ENCODE data around the gene DKK3.

The DKK3 gene

DNA sequence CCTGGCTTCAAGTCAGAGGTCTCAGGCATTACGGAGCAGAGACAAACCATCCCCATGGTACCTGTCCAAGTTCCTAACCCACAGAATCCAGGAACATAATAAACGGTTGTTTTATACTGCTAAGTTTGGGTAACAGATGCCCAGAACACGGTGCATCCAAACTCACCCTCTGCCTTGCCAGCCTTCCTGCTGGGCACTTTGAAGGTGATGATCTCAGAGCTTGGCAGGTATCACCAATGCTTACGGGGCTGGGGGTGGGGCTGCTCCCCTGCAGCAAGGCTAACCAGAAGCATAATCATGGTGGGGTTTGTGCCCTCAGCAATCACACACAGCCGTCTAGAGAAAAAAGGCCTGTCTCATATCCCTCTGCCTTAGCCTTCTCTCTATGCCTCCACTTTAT, 27.1 kb downstream of the DKK3 start:
- no peak for DNase-seq

DNA sequence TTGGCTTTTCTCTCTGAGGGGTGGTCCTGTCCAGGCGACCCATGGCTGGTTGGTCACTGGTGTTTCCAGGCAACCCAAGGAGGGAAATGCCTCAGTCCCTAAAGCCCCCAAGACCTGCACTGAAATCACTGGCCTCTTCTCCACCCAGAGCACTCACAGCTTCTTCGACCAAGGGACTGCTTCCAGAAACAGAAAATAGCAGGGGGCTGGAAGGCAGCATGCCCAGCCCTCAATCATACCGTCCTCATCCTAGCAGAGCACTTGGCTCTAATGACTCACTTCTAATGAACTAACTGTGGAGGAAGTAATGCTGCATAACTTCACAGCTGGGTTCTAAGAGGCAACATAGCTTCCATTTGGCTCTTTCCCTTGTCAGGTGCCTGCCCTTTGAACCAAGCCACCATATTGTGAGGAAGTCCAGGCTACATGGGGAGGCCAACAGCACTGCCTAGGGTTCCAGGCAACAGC, 27.6 kb downstream of the DKK3 start:
- DNase-seq: no peak

DNA sequence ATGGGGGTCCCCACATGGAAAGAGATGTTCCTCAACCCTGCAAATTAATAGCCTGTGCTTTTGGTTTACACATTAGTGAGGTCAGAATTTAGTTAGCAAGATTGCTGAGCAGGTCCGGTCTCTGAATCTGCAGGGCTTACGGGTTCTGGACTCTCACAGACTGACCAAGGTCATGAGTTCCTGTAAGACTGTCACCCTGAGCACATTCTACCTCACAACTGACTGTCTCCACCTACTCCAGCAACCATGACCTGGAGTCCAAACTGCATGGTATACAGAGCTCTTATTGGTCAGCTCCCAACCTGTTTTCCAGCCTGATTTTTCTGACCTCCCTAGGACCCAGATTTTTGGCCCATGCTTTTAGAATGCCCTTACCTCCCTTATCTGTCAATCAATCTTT, 28.2 kb downstream of the DKK3 start:
- no peak for DNase-seq

DNA sequence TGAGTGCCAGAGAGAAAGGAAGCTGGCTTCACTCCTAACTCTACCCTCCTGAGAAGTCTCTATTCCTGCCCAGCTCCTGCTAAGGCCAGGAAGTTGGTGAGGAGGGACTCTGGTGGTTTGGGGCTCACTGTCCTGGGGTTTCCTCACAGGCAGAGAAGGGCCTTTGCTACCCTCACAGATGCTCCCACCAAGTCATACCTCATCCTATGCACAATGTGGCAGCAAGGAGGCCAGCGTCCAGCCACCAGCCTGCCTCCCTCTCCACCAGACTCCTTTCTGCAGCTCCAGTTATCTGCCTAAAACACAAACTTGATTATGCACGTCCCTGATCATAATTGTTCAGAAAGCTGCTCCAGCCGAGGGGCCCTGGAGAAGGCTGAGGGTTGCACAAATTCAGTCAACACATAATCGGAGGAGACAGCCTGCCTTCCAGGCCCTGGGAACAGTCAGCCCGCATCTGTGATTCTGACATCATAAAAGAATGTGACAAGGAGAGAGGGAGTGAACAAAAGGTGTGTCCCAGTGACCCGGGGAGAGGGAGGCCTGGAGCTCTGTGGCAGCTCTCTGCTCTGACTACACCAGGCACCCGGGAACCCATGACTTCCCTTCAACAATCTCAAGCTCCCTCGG, 28.8 kb downstream of the DKK3 start:
- no peak for DNase-seq

DNA sequence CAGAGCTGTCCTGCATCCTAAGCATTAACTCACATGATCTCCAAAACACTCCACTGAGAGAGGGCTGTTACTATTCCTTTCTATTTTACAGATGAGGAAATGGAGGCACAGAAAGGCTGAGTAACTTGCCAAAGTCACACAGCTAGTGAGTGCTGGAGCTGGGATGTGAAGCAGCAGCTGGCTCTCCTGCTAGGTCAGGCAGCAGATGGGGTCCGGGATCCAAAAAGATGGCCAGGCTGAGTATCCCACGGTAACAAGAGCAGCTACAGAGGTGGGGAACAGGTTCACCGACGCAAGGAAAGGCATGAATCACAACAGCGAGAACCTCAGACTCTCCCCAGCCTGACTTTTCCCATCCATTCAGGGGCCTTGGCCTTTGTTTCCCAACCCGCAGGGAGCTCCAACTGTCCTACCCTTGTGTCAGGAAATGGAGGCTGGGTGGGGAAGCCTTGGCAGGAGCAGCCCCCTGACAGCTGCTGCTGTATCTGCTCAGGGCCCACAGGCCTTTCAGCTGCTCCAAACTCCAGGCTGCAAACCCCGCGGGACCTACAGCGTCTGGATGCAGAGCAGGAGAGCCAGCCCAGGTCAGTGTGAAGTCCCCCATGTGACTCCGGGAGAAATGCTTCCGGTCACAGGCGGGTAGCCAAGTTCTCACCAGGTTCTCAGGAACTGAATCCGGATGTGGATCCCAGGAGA, 29.5 kb downstream of the DKK3 start:
- no peak for DNase-seq

DNA sequence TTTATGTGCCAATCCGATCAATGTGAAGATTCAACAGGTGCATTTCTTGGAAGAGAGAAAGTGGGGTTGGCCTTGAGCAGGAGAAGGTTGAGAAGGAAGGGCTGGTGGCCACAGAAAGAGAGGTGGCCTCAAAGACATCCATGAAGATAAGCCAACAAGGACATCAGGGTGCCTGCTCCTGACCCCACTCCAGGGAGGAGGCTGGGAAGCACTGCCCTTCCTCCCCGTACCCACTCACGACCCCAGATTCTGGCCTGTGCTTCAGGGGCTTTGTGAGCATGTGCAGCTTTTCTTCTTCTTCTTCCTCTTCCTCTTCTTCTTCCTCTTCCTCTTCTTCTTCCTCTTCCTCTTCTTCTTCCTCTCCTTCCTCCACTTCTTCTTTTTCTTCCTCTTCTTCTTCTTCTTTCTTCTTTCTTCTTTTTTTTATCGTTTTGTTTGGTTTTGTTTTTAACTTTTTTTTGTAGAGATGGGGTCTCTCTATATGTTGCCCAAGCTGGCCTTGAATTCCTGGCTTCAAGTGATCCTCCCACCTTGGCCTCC, 30.3 kb downstream of the DKK3 start:
- no peak for DNase-seq

DNA sequence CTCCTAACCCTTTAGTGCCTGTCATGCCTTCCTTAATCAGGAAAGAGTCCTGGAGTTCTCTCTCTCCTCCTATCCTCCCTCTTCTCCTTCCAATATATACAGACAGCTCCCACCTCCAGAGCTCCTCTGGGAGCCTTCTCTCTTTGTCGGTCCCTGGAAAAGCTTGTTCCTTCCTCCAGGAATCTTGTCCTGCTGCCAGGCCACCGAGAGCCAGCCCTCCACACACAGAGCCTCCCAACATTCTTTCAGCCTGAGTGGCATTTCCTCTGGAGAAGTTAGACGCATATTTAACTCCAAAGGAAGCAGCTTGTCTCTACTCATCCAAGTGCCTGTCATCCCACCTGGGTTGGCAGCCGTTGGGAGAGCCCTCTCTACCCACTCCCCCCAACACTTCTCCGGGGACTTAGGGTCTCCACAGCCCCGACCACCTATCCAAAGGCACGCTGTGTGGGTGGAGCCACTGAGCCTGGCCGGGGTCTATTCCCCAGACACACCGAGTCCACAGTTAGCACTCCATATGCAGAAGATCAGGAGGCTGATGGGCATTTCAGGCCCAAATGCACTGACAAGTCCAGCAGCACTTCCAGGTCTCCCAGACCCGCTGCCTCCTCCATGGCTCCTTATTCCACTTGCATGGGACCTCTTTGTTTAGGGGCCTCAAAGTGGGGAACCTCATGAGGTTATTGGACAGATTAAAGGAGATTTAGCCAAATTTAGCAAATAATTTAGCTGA, 31.1 kb downstream of the DKK3 start:
- DNase-seq: no peak

DNA sequence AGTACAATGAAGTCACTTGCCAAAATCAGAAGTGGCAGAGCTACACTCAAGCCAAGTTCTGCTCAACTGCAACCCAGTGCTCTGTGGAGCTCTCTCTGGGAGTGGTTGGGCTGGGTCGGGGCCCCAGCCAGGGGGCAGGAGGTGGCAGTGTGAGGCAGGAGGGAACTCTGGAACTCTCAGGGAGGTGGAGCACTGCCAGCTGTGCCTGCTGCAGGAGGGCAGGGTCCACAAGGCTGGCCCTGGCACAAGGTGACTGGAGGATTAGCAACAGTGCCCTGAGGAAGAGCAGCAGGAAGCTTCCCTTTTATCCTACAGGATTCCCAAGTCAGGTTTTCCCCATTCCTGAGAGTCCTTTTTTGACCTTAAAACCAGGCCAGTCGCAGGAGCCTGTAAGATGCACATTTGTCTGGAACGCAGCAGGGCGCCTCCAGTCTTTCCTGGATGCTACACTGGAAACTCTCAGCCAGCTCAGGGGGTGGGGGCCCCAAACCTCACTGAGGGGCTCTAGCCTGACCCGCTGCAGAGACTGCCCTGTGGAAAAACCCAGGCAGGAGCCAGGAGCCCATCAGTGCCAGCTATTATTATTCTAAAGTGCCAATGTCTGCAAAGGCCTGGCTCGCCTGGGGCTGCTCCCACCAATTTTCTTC, 31.8 kb downstream of the DKK3 start:
- no peak for DNase-seq

DNA sequence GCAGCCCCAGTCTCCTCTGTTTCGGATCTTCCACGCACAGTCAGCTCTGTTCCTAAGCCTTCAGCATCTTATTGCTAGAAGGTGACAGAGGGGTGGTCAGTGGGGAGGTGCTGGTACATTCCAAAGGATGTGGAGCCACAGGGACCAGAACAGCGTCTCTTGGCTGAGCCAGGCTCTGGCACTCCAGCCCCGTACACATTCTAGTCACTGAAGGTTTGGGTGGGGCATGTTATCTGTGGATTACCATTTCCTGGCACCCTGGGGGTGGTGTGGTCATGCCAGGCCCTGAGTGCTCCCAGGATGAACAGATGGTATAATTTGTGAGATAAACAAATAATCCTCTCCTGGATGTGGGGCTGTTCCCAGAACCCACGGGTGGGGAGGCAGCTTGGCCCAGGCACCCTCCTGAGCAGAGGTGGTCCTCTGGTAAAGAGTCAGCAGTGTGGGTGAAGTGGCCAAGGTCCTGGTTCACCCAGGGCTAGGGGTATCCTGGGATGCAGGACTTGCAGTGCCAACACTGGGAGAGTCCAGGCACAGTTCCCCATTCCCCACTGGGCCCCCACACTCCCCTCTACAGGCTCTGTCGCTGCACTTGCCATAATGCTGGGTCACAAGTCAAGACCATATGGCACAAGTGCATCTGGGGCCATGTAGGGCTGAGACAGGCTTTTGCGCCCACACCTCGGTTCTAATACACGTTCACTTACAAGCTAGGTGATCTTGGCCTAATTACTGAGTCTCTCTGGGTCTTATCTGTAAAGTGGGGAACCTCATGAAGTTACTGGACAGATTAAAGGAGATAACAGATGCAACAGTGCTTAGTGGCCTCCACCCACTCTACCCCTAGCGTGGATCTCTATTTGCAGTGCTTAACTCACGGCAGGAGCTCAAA, 33.0 kb downstream of the DKK3 start:
- DNase-seq: no peak

DNA sequence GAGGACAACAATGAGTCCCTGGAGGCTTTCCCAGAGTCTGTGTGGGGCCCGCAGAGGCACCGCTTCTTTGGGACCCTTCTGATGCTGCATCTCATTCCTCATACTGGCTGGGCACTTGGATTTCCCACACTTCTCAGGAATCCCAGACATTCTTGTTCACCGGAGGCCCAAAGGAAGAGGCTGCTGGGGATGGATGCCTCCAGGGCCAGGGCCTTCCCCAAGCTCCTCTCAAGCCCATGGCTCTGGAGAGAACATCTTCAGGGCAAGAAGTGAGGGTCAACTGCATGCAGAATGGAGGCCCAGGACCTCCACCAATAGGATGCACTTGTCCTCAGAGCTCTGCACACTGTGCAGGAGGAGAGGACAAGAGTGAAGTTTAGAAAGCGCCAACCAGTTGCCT, 34.6 kb downstream of the DKK3 start:
- DNase-seq: no peak

DNA sequence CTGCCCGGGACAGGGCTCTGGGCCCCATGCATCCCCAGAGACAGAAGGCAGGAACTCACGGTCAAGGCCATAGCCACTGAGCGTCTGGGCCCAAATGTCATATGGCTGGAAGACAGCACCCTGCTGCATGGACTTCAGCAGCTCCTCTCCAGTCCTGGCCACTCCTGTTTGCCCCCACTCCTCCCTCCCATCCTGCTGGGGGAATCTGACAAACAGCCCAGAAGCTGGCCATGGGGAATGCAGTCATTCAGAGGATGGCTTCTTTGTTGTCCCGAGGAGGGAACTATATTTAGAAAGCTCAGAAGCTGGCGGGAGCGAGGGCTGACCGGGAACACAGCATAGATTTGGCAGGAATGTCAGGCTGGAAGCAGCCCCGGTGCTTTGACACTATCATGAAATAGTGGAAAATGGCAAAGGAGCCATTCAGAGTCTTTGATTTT, 35.0 kb downstream of the DKK3 start:
- no peak for DNase-seq

DNA sequence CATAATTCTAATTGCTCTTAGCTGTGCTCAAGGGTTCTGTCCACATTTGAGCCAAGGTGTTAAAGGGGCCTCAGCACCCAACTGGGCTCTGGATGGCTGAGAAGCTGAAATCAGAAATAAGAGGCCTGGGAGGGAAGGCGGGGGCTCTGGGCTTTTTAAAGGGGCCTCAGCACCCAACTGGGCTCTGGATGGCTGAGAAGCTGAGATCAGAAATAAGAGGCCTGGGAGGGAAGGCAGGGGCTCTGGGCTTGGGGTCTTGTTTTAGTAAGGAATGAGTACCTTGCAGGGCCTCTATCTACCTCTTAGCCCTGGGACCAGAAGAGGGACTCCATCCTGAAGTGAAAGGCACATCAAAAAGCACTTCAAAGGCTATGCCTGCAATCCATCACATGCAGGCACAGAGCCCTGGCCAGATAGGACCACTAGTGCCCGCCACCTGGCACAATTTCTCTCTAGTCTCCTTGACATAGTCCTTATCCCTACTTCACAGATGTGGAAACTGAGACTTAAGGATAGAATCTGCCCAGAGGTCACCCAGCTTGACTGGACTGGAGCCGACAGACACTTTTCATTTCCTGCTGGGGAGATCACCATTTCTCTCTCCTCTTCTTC, 35.6 kb downstream of the DKK3 start:
- DNase-seq: no peak

DNA sequence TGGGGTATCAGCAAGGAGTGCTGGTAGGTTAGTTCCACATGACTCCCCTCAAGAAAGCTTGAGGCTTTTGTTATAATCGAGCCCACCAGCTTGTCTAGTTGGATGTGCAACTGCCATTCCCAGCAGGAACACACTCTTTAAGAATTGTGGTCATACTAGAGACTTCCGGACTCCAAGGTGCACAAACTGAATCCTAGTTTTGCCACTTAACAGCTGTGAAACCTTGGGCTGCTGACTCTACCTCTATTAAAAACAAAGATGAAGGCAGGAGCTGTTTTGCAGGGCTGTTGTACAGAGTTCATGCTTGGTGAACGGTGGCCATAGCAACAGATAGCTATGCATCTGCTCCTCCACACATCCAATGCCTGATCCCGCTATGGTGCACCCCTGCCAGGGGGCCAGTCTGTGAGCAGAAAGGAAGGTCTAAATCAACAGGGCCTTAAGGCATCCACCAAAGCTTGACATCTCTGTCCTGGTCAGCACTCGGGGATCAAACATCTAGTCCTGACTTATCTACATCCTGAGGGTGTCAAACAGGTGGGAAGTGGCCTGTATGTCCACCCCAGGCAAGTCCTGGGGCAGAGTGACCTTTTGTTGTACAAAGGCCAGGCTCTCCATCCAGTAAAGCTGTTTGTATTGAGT, 36.4 kb downstream of the DKK3 start:
- DNase-seq: no peak

DNA sequence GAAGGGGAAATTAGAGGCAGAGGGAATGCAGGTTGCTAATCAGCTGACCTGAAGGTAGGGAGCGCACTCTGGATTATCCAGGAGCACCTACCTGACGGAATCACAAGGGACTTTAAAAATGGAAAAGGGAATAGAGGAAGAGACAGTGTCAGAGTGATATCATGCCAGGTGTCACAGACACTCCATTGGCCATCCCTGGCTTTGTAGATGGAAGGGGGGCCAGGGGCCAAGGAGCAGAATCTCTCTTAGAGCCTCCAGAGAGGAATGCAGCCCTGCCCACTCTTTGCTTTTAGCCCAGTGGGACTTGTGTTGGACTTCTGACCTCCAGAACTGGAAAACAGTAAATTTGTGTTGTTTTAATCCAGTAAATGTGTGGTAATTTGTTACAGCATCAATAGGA, 37.9 kb downstream of the DKK3 start:
- DNase-seq: no peak

DNA sequence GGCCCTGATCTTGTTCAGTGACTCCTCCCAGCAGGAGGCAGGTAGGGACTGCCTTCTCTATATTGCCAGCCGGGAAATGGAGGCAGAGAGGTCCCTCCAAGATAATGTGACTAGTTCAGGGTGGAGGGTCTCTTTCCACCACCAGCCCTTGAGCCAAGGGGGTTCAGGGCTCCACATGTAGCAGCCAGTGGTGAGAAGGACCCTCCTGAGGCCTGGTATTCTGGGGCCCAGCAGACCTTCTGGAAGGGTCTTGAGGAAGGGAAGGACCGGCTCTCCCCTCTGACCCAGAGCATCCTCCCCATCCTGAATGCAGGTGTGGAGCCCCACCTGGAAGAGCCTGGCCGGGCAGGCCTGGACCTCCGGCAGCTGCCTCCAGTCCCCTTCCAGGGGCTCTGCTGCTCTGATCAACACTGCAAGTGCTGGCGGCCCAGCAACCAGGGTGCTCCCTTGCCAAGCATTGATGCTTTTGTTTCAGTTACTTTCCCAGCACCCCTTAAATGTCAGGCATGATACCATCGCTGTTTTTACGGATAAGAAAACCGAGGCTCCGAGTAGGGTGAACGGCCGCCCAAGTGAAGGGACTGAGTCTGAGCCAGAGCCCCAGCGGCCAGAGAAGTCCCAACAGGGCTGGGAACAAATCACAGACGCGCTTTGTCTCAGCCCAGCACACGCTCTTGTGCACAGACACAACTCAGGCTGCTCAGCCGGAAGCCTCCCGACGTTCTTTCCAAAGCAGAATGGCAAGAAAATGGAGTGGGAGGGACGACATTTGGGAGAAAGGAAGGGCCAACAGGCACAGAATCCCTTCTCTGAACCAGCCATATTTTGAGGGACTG, 38.8 kb downstream of the DKK3 start:
- no peak for DNase-seq

DNA sequence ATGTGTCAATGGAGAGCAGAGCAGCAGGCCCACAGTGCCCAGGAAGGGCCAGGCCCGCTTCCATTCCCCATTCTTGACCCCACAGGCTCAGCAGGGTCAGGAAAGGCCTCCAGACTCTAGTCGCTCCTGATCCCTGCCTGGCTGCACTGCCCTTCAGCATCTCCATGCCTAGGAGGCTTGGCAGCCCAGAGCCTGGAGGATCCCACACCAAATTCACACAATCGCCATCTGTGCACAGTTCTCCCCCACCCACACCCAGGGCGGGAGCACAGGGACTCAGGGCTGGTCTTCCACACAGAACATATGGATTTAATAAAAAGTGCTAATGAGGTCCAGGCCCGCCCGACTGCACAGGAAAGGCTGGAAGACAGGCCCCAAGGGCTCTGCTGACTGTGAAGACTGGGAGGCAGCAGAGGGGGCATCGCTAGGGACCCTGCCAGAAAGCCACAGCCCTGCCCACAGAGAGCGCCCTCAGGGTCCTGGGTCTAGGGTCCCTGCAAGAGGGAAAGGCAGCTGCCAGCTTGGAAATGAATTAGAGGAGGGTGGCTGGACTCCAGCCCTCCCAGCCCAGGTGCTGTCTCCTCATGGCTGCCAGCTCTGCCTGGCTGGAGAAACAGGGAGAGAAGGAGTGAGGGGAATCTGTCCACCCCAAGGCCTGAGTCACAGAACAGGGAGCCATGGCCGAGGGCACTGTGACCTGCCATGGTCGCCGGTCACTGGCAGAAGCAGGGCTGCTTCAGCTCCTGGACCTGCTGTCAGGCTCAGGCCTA, 39.7 kb downstream of the DKK3 start:
- no peak for DNase-seq

DNA sequence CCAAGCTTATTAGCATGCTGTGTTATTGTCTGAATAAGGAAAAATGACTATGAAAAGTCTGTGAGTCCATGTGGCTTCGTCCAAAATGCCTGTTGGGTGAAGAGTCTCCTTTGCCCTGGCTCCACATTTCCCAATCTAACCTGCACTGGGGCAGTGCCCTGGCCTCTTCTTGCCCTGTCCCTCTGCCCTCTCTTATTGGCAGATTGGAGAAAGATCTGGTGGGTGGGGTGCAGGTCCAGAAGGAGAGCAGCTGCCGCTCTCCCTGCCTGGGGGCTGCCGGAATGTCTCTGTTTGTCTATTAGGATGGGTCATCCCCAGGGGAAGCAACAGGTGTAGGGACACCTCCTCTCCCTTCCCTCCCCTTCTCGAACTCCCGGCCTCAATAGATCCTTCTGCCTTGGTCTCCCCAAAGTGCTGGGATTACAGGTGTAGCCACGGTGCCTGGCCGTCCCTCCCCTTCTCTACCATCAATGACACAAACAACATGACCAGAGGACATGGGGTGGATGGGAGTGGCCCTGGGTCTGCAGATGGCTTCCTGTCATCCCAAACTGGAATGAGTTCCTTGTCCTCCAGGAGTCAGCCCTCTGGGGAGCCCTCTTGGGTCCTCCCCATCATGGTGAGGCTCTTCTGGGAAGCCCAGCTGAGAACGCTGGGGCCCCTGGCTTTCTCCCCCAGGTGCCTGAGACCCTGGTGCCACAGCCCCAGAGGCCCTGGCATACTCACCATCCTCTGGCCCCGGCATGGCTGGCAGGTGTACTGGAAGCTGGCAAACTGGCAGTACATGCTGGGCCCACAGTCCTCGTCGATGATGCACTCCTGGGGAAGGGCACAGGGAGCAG, 40.5 kb downstream of the DKK3 start:
- DNase-seq: no peak

Measured in activated CD4-positive, alpha-beta T cell treated with anti-CD3 and anti-CD28 coated beads, Interleukin-2, Interleukin-6, amounts not matched to agents 100 ng/mL and 50 ng/mL, durations not matched to agents 16 hours and 8 hours (primary cell).